GM21529 (cell line): Measurements from ENCODE around the gene S100A16.
"Not testable (repeated sequence)": the region's sequence is repeated elsewhere in the genome, so short reads cannot be mapped to it uniquely, and the experiment has no call there.

Experiments
- ATAC-seq: cut with Tn5 transposase; IDR thresholded peaks from one replicate; pipeline ENCODE4 v1.9.1; 2021; ENCODE audit not compliant: unreplicated experiment

The S100A16 gene, protein sequence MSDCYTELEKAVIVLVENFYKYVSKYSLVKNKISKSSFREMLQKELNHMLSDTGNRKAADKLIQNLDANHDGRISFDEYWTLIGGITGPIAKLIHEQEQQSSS

DNA sequence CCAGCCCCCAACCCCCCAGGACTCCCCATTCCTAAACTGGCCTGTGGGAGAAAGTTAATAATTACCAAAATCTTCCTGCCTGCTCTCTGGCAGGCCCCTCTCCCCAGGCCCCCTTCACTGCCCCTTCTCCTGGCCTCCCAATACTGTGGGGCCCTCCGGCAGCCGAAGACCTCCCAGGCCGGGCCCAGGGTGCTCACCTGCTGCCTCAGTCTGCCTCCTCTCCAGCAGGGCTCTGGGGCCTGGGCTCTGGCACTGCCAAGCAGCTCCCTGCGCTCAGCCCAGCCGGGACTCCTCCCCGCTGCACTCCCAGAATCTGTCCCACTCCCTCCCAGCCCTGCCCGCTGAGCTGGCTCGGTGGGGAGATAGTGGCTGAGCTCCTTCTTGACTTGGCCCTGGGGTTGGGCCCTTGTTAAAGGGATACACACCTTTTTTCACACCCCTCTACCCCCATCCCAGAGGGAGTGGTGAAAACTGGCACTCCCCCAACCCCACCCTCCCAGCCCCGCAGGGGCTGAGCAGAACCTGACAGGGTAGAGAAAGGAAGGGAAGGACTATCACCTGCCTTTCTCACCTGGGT is at the start of gene S100A16:
Gene S100A16 (minus strand): TSS at position 383 of the 577 bp plus-strand sequence. CDS start 4,986 bp downstream, outside the sequence.
- ATAC-seq: no peak

DNA sequence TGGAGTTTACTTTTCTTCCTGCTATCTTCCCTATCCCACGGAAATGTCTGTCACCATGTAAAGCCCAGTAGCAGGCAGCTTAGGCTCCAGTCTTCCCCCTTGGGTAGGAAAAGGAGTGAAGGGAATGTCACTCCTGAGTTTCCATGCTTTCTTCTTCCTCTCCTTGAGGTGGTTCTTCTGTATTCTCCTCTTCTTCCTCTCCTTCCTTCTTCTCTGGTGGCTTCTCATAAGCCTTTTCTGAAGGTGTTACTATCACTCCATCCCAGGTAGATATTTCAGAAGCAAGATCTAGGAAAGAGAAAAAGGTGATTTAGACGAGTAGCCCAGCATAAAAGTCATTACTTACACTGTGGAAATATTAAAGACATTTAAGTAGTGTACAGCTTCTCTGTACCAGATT is 49.3 kb upstream of the S100A16 start:
- ATAC-seq: no peak

DNA sequence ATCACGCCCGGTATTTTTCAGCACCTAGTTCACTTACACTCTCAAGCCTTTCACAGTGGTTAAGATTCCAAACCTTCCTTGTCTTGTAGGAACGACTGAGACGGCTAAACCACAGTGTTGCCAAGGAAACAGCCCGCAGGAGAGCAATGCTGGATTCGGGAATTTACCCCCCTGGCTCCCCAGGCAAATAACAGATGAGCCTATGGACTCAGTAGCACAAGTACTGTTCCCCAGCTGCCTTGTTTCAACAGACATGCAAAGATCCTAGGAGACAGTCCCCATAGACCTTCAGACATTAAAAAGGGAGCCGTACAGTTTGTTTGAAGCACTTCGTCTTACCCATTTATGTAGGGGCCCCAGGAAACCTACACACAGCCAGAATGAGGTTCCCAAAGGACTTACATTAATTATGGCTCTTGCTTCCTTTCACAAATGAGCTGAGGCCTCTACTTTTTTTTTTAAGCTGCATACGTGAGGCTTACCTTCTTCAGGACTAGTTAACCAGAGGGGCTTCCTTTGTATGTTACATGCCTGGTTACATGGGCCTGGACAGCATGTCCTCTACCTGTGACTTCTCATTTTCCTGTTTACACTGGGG is 48.3 kb upstream of the S100A16 start:
- ATAC-seq: no peak

DNA sequence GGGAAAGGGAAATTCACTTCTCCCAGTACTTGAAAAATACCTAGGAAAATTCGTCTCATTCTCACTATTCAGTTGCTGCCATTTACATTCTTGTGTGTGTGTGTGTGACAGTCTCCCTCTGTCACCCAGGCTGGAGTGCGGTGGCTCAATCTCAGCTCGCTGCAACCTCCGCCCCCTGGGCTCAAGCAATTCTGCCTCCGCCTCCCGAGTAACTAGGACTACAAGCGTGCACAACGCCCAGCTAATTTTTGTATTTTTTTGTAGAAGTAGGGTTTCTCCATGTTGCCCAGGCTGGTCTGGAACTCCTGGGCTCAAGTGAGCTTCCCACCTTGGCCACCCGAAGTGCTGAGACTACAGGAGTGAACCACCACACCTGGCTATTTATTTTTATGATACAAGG is 46.7 kb upstream of the S100A16 start:
- ATAC-seq: no peak

DNA sequence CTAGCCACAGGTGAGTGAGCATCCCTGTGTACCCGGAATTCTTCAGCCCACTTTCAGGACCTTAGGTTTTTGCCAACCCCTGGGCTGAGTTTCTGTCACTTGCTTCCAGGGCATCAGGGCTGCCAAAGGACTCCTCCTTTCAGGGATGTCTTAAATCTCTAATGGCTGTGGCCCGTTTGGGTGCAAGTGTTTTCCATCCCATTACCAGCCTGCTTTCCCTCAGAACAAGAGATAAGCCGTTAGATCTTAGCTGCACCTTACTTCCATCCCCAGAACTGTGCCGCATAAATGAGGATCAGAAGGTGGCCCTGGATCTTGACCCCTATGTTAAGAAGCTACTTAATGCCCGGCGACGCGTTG is 46.2 kb upstream of the S100A16 start:
- no peak for ATAC-seq

DNA sequence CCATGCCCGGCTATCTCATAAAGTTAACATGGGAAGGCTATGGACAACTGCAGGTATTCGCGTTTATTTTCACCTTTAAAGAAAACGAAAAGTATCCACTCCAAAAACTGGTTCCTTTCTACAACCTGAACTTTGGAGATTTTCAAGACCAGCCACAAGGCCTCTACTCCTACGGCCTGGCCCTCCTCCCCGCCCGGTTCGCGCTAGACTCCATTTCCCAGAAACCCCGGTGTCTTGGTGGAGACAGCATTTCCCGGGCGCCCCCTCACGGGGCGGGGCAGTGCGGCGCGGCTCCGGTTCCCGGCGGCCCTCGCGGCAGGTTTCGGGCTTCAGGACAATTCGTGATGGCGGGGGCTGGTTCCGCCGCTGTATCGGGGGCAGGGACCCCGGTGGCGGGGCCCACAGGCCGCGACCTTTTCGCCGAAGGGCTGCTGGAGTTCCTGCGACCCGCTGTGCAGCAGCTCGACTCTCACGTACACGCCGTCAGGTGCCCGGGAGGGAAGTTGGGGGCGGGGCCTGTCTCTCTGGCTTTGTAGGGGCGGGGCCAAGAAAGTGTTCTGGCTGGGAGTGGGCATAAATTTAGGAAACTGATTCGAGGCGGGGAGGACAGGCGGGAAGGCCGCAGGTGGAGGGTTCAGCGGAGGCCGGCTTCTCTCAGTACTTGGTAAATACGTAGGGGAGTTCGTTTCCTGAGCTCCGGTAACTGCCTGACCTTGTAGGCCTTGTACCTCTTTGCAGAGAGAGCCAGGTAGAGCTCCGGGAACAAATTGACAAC is 45.6 kb upstream of the S100A16 start, which contains the start of gene SNAPIN:
Gene SNAPIN (plus strand): TSS at position 304 of the 775 bp plus-strand sequence. CDS start 41 bp downstream, at position 345.
- ATAC-seq: peak; percentile 92

DNA sequence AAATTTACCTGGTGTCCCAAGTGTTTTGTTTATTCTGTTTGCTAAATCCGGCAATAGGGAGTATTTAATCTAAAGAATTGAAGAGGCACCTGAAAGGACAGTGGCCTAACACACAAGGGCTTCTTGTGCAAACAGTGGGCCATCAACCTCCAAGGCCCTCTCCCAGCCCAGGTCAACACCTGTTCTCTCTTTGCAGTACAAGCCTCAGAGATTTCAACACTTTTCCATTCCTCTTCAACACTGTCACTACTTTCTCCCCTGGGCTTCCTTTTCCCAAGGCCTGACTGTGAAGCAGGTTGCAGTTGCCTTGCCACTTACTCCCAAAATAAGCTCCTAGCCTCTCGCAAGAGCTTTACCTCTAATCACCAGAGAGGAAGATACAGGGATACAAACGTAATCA is 42.4 kb upstream of the S100A16 start:
- ATAC-seq: no peak

DNA sequence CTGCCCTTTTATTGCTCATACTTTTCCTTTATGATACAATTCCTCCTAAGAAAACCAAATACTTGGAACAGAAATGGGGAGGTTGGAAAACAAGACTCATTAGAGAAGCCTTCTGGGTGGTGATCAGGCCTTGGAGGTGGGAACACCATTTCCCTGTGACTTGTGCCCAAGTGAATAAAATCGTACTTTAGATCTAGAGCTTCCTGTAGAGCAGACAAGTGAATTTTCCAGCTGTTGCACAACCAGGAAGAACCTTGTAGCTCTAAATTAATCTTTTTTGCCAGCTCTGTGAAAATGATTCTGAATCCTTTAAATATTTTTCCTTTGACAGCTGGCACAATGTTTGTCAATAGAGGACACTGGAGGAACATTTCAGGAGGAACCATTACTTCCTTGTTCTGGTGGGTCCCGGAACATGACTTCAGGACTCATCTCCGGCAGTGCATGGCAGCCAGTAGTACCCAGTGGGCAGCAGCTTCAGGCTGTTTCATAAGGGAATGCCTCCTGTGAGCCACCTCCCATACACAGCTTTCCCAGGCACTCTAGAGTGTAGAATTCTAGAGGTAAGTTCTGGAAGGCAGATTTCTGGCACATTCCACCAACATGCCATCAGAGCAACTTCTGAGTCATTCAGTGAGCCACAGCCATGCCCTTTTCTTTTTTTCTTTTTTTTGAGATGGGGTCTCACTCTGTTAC is 40.0 kb upstream of the S100A16 start:
- no peak for ATAC-seq

DNA sequence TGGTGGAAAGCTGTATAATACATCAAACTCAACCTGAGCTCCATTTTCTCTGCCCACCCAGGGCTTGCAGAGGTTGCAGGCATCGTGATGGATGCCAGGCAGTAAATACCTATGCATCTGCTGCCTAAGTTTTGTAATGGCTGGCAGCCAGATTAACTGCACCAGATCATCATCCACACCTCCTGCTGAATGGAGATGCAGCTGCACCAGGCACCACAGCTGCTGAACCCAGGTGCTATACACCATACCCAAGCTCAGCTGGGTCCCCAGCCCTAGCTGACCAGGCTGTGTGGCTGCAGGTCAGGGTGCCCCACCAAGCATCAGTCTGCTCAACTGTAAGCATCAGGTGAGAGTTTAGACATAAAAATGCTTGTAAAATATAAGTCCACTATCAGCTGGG is 38.8 kb upstream of the S100A16 start:
- ATAC-seq: no peak

DNA sequence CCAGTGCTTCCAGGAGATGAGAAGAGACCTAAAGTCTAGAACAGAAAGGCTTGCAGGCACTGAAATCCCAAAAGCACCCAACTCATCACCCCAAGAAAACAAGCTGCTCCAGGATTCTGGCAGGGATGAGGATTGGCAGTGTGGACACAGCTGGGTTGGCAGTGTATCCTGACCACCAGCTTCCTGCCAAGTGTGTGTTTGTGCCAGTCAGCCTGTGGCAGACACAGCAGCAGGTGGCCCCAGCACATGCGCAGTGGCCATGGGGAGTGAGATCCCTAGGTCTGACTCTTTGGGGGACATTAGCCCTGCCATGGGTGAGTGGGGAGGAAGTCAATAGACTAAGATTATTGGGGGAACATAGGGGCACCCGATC is 36.9 kb upstream of the S100A16 start:
- no peak for ATAC-seq

DNA sequence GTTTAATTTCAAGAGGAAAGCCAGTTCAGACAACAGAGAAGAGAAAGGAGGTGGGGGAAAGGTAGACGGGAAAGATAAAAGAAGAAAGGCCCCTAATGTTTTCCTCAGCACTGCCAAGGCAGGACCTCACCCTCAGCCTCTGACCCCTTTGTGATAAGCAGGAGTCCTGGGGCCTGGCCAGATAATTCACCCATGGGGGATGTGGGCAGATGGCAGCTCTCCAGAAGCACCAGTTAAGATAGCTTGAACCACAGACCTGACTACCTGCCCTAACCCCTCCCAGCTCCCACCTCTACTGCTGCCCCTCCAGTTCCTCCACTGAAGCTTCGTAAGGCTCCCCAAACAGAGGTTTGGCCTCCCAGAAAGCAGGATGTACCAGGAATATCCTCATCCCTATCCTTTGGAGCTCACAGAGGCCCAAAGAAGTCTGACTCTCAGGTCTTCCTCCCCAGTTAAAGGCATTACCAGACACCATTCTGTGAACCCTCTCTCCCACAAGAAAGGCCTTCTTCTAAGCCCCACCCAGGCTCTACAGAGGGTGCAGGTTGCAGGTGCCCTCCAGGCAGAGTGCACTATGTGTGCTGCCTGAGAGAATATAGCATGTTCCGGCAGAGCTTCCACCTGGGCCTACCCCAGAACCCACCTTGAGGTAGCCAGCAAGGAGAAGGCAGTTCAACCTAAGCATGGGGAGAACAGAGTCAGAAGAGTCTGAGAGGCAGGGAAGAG is 36.4 kb upstream of the S100A16 start:
- ATAC-seq: no peak

DNA sequence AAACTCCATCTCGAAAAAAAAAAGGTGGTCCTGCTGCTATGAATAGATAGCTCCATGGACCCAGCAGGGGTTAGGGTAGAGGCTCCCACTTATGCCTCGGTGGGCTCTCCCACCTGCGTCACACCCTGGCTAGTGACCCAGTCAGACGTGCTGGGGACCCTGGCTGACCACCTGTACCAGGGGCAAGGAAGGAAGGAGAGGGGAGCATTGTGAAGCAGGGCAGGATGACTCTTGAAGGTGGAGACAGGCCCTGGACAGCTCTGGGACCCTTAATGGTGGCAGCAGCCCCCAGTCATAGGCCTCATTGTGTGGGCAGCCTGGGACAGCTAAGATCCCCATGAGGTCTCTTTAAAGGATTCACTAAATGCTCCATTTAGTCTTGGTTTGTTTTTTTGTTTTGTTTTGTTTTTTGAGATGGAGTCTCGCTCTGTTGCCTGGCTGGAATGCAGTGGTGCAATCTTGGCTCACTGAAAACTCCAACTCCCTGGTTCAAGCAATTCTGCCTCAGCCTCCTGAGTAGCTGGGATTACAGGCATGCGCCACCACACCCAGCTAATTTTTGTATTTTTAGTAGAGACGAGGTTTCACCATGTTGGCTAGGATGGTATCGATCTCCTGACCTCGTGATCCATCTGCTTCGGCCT is 35.2 kb upstream of the S100A16 start:
- ATAC-seq: no peak

DNA sequence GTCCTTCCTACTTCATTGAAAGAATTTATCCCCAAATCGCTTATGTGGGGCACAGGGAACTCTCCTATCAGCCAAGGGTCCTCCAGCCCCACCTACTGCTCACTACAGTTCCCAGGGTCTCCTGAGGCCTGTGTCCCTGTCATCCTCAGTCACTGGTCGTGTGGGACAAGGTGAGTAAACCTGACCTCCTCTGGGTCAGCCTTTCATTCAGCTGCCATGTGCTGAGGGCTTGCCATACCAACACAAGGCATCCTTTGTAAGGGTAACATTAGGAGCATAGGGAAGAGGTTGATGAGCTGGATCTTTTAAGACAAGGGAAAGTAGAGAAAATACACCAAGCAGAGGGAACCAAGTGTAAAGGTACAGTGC is 34.4 kb upstream of the S100A16 start:
- no peak for ATAC-seq

DNA sequence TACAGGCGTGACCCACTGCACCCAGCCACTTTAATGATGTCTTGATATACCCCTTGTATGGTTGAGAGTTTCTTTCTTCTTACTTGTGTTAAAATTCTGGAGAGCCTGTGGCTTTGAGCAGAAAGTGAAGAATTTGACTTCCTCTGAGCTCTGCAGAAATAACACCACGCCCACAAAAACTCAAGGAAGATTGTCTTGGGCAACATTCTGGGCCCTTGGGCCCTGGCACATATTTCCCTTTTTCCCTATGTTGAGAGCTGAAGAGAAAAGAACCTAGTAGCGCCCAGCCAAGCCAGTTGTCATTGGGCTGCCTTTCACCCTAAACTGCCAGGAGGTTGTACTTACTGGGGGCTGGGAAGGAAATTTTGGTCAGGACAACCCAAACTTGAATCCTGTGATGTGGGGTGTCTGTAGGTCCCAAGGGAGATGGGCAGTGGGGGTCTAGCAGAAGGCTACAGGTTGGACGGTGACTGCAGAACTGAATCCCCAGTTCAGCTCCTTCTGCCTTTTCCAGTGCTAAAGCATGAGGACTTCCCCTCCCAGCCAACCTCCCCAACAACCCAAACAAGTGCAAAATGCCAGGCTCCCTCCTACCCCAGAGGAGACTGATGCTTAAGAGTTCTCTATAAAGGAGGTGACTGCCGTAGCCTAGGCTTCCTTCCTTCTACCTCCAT is 33.9 kb upstream of the S100A16 start:
- ATAC-seq: no peak

DNA sequence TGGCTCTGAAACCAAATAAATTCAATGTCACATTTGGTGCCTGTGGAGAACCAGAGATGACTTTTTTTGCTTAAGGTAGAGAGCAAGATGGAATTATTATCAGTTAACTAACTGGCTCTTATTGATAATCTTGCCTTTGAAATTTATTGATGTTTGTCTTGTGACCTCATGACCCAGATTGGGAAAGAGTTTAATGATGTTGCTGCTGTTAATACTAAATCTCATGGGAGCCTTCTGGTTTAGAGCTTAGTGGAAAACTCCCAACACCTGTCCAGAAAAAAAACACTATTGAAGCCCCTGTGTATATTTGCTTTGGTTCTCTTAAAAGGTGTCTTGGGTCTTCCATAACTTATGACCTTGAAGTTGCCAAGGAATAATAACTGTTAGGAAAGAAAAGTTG is 30.9 kb upstream of the S100A16 start:
- no peak for ATAC-seq

DNA sequence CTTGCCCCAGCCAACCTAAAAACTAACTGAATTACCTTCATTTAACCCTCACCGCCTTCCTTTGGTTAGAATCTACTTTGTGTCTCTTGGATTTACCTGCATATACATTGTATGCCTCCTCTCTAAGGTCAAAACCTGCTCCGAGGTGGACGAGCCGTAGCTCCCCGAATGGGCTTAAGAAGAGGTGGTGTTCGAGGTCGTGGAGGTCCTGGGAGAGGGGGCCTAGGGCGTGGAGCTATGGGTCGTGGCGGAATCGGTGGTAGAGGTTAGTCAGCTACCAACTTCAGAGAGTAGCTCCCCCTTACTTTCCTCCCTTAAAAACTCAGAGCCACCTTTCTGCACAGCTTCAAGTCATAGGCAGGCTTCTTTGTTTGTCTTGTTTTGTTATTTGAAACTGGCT is 30.2 kb upstream of the S100A16 start:
- ATAC-seq: no peak

DNA sequence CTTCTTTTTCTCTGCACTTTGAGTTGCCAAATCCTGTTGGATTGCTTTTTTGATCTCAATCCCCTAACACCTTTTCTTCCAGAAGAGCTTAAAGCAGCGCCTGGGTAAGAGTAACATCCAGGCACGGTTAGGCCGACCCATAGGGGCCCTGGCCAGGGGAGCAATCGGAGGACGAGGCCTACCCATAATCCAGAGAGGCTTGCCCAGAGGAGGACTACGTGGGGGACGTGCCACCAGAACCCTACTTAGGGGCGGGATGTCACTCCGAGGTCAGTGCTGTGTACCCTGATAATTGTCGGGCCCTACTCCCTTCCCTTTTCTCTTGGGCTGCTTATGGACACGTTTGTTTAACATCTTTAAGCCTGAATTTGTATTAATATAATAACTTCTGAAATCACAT is 29.2 kb upstream of the S100A16 start:
- ATAC-seq: no peak

DNA sequence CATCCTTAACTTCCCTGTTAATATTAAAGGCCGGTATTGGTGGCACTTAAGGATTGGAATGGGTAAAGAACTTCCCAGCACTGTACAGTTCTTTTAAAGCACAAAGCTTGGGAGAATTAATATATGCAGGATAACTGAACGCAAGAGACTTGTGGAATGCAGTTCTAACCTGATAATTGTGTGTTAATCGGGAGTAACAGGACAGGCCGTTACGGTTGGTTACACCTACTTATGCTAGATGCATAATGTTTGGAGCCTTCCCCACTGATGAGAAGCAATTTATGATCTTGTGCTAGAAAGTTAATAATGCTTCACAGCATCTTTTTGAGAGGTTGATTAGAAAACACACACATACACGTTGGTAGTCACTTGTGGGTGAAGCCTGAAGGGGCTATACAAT is 27.9 kb upstream of the S100A16 start:
- ATAC-seq: no peak

DNA sequence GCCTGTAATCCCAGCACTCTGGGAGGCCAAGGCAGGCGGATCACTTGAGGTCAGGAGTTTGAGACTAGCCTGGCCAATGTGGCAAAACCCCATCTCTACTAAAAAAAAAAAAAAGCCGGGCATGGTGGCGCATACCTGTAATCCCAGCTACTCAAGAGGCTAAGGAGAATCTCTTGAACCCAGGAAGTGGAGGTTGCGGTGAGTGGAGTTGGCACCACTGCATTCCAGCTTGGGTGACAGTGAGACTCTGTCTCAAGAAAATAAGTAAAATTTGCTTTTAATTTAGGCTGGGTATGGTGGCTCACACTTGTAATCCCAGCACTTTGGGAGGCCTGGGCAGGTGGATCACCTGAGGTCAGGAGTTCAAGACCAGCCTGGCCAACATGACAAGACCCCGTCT is 27.3 kb upstream of the S100A16 start:
- ATAC-seq: not testable (repeated sequence)

DNA sequence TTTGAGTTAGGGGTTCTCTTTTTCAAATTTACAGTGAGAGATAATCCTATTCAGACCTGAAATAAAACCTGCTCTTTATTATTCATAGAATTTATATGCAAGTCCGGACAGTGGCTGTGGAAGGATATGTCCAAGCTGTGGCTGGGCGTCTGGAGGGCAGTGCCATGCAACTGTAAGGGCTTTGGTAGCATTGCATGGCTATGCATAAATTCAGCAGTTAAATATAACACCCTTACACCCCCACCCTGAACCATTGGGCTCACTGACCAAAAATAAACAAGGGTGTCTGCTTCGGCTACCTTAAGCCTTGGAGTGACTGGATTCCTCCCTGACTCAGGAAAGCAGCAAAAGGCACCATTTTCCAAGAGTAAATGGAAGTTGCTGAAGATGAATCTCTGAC is 26.3 kb upstream of the S100A16 start:
- ATAC-seq: no peak
